Neural progenitor cell (in vitro differentiated cells): ENCODE results near the gene KDM5B. TPM values are rescaled to one million over a fixed set of nuclear protein-coding genes. Genes with fewer than 3 reads are reported as not detected.
"Not testable (repeated sequence)": the region's sequence is repeated elsewhere in the genome, so short reads cannot be mapped to it uniquely, and the experiment has no call there.

Source experiments
- DNase-seq: peaks from one replicate; pipeline ENCODE4 v3.0.0-alpha.2; 2016; ENCODE audit warnings: low spot score
- H2AFZ ChIP-seq: fragments of 200-600 bp; sonication (generic); replicated peaks from 2 replicates; pipeline ENCODE4 v1.6.1; 2016; ENCODE audit warnings: antibody characterized with exemption
- H3F3A ChIP-seq: fragments of 200-600 bp; sonication (generic); 2 replicates; pipeline ENCODE4 v1.6.1; 2016; ENCODE audit warnings: antibody characterized with exemption, low read depth
- H3K27ac ChIP-seq: fragments of 200-600 bp; sonication (generic); 2 replicates; pipeline ENCODE4 v1.5.1; 2016; ENCODE audit warnings: mild to moderate bottlenecking
- H3K27me3 ChIP-seq: fragments of 200-600 bp; sonication (generic); 2 replicates; pipeline ENCODE4 v1.6.1; 2016; ENCODE audit warnings: mild to moderate bottlenecking, moderate library complexity
- H3K36me3 ChIP-seq: fragments of 200-600 bp; sonication (generic); 2 replicates; pipeline ENCODE4 v1.5.1; 2016
- H3K4me1 ChIP-seq: fragments of 200-600 bp; sonication (generic); 2 replicates; pipeline ENCODE4 v1.6.1; 2016; ENCODE audit warnings: mixed run types
- H3K4me2 ChIP-seq: fragments of 200-600 bp; sonication (generic); 2 replicates; pipeline ENCODE4 v1.6.1; 2016
- H3K4me3 ChIP-seq: fragments of 200-600 bp; sonication (generic); 2 replicates; pipeline ENCODE4 v1.5.1; 2016
- H3K79me2 ChIP-seq: fragments of 200-600 bp; sonication (generic); 2 replicates; pipeline ENCODE4 v1.6.1; 2016; ENCODE audit warnings: low read depth
- H3K9ac ChIP-seq: fragments of 200-600 bp; sonication (generic); 2 replicates; pipeline ENCODE4 v1.6.1; 2016
- H3K9me3 ChIP-seq: fragments of 200-600 bp; sonication (generic); 2 replicates; pipeline ENCODE4 v1.5.1; 2016; ENCODE audit warnings: low read depth
- H4K20me1 ChIP-seq: fragments of 200-600 bp; sonication (generic); 2 replicates; pipeline ENCODE4 v1.6.1; 2016; ENCODE audit warnings: low read depth
- H3K27ac Mint-ChIP-seq: 3 replicates; pipeline ENCODE4 v1.8.0; 2021; ENCODE audit warnings: mixed read lengths
- H3K27me3 Mint-ChIP-seq: 2 replicates; pipeline ENCODE4 v1.8.0; 2022; ENCODE audit warnings: low read depth, mild to moderate bottlenecking, inconsistent platforms, moderate library complexity, mixed read lengths; ENCODE audit not compliant: insufficient read depth
- H3K36me3 Mint-ChIP-seq: 3 replicates; pipeline ENCODE4 v1.8.0; 2021; ENCODE audit warnings: mixed read lengths
- H3K4me1 Mint-ChIP-seq: 3 replicates; pipeline ENCODE4 v1.8.0; 2021; ENCODE audit warnings: mixed read lengths
- H3K4me3 Mint-ChIP-seq: 3 replicates; pipeline ENCODE4 v1.8.0; 2021; ENCODE audit warnings: mild to moderate bottlenecking, moderate library complexity, mixed read lengths
- H3K9me3 Mint-ChIP-seq: 3 replicates; pipeline ENCODE4 v1.8.0; 2020; ENCODE audit warnings: mixed read lengths
- EZH2 ChIP-seq: fragments of 200-600 bp; sonication (generic); IDR thresholded peaks from 2 replicates; pipeline ENCODE4 v1.6.1; 2017; ENCODE audit warnings: antibody characterized with exemption, mild to moderate bottlenecking, moderate library complexity
- EZH2phosphoT487 ChIP-seq: fragments of 200-600 bp; sonication (generic); IDR thresholded peaks from 2 replicates; pipeline ENCODE4 v1.6.1; 2017; ENCODE audit warnings: antibody characterized with exemption
- total RNA-seq: library from RNA; depleted of rRNA; stranded (reverse); fragments of >200 nt; gene quantifications from 2 replicates; pipeline ENCODE4 v1.2.3, GENCODE V29; 2015; ENCODE audit warnings: low replicate concordance
- TF ChIP-seq, protein P1 (sequence below): fragments of 200-600 bp; sonication (generic); IDR thresholded peaks from 2 replicates; pipeline ENCODE4 v1.5.1; 2017; ENCODE audit warnings: antibody characterized with exemption, mild to moderate bottlenecking

Gene KDM5B
- total RNA-seq, 1 donor from 2014 or later, result 283 TPM

DNA sequence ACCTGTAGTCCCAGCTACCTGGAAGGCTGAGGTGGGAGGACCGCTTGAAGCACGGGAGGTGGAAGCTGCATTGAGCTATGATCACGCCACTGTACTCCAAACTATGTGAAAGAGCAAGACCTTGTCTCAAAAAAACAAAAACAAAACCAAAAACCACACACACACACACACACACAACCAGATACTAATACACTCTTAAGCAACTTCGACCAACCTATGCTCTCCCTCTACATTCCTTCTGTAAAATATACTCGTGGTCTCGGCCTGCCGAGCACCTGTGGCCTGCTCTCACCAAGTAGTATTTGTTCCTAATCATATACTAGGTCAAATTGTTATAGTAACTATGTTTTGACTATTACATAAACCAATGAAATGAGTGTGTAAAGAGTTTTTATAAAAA, 84.5 kb downstream of the KDM5B start:
- H3K27me3 ChIP-seq, result no peaks in the 10 kb centered on the region
- H3K4me3 Mint-ChIP-seq, result no peak overlapping the region
- H4K20me1 ChIP-seq, result peaks cover 41% of the 10 kb centered on the region
- no peaks in the 10 kb centered on the region for H3K79me2 ChIP-seq
- no peak overlapping the region for H3K4me2 ChIP-seq
- peaks cover 6% of the 10 kb centered on the region for H3K27me3 Mint-ChIP-seq
- TF ChIP-seq EZH2 (no peak), EZH2phosphoT487 (no peak)
- TF ChIP-seq, protein P1, sequence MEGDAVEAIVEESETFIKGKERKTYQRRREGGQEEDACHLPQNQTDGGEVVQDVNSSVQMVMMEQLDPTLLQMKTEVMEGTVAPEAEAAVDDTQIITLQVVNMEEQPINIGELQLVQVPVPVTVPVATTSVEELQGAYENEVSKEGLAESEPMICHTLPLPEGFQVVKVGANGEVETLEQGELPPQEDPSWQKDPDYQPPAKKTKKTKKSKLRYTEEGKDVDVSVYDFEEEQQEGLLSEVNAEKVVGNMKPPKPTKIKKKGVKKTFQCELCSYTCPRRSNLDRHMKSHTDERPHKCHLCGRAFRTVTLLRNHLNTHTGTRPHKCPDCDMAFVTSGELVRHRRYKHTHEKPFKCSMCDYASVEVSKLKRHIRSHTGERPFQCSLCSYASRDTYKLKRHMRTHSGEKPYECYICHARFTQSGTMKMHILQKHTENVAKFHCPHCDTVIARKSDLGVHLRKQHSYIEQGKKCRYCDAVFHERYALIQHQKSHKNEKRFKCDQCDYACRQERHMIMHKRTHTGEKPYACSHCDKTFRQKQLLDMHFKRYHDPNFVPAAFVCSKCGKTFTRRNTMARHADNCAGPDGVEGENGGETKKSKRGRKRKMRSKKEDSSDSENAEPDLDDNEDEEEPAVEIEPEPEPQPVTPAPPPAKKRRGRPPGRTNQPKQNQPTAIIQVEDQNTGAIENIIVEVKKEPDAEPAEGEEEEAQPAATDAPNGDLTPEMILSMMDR, result no peak
- no peak overlapping the region for H3K9ac ChIP-seq
- H3K4me1 Mint-ChIP-seq, result no peaks in the 10 kb centered on the region
- H3K36me3 Mint-ChIP-seq, result peaks cover 24% of the 10 kb centered on the region
- no peak overlapping the region for H2AFZ ChIP-seq
- DNase-seq, result no peak
- H3K9me3 Mint-ChIP-seq, result no peaks in the 10 kb centered on the region
- H3K4me1 ChIP-seq, result no peaks in the 10 kb centered on the region
- peaks cover 32% of the 10 kb centered on the region for H3K36me3 ChIP-seq
- H3K9me3 ChIP-seq, result no peaks in the 10 kb centered on the region
- H3K27ac Mint-ChIP-seq, result no peak overlapping the region
- H3K4me3 ChIP-seq, result no peak overlapping the region
- H3K27ac ChIP-seq, result no peak overlapping the region
- peaks cover 75% of the 10 kb centered on the region for H3F3A ChIP-seq

DNA sequence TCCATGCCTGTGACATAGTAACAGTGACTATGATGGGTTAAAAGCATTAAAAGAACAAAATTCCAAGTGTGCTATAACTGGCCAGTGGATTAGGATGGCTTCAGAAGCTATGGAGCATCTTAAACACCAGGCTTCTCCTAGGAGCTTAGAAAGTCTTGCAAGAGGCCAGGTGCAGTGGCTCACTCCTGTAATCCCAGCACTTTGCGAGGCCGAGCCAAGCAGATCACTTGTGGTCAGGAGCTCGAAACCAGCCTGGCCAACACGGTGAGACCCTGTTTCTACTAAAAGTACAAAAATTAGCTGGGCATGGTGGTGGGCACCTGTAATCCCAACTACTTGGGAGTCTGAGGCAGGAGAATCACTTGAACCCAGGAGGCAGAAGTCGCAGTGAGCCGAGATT, 85.2 kb downstream of the KDM5B start:
- not testable (repeated sequence) for H3K4me3 ChIP-seq, H3K79me2 ChIP-seq, H3K9me3 Mint-ChIP-seq, H3K4me1 ChIP-seq, H3K27me3 ChIP-seq, H3K4me2 ChIP-seq, H2AFZ ChIP-seq, DNase-seq, H3K4me3 Mint-ChIP-seq, H3K9me3 ChIP-seq, H3K9ac ChIP-seq, H3K27ac Mint-ChIP-seq, H3K27me3 Mint-ChIP-seq, H3K4me1 Mint-ChIP-seq
- H3K27ac ChIP-seq, result peak overlapping the region; percentile 53
- H3K36me3 ChIP-seq, result peaks cover 25% of the 10 kb centered on the region
- peaks cover 70% of the 10 kb centered on the region for H3F3A ChIP-seq
- peaks cover 18% of the 10 kb centered on the region for H3K36me3 Mint-ChIP-seq
- peaks cover 36% of the 10 kb centered on the region for H4K20me1 ChIP-seq

DNA sequence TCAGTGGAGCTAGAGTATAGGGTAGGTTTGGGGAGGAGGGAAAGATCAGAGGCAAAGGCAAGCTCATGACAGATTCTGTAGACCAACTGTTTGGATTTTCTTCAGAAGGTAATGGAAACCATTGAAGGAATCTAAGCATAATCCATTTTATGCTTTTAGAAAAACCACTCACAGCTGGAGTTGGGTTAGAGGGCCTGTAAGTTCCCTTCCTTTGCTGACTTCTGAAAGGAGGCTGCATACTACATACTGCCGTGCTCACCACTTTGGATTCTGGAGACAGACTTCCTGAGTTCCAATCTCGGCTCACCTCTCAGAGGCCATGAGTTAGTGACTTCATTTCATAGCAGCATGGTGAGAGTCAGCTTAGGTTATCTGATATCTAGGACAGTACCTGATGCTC, 91.6 kb downstream of the KDM5B start:
- no peak for DNase-seq
- no peak overlapping the region for H3K4me2 ChIP-seq
- H3K27ac ChIP-seq, result no peak overlapping the region
- peaks cover 22% of the 10 kb centered on the region for H3K4me1 ChIP-seq
- H3K36me3 ChIP-seq, result no peaks in the 10 kb centered on the region
- H3K4me3 ChIP-seq, result no peak overlapping the region
- Mint-ChIP-seq H3K4me1 (peaks cover 17% of the 10 kb centered on the region), H3K9me3 (no peaks in the 10 kb centered on the region), H3K36me3 (no peaks in the 10 kb centered on the region), H3K4me3 (no peak overlapping the region), H3K27ac (no peak overlapping the region), H3K27me3 (peaks cover 12% of the 10 kb centered on the region)
- TF ChIP-seq, protein P1, result no peak
- TF ChIP-seq EZH2phosphoT487, result no peak
- no peak for TF ChIP-seq EZH2
- no peak overlapping the region for H3K9ac ChIP-seq
- H3K9me3 ChIP-seq, result no peaks in the 10 kb centered on the region
- H2AFZ ChIP-seq, result no peak overlapping the region
- H3K79me2 ChIP-seq, result no peaks in the 10 kb centered on the region
- H3F3A ChIP-seq, result peaks cover 31% of the 10 kb centered on the region
- peaks cover 7% of the 10 kb centered on the region for H4K20me1 ChIP-seq
- H3K27me3 ChIP-seq, result peaks cover 4% of the 10 kb centered on the region

DNA sequence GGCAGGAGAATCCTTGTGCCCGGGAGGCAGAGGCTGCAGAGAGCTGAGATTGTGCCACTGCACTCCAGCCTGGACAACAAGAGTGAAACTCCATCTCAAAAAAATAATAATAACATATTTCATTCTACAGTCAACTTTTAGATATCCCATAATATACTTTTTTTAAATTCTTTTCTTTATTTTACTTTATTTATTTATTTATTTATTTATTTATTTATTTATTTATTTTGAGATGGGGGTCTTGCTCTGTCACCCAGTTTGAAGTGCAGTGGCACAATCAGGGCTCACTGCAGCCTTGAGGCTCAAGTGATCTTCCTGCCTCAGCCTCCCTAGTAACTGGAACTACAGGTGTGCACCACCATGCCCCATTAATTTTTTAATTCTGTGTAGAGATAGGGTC, 94.0 kb downstream of the KDM5B start:
- H3K9me3 Mint-ChIP-seq, DNase-seq, H3K4me3 ChIP-seq, H3K27ac ChIP-seq, H3K4me2 ChIP-seq, H3K36me3 Mint-ChIP-seq, H3K36me3 ChIP-seq, H3K27ac Mint-ChIP-seq, H3K9me3 ChIP-seq, H3K9ac ChIP-seq, H3K79me2 ChIP-seq, H2AFZ ChIP-seq, H3K4me3 Mint-ChIP-seq: not testable (repeated sequence)
- Mint-ChIP-seq H3K27me3 (peaks cover 18% of the 10 kb centered on the region), H3K4me1 (peaks cover 26% of the 10 kb centered on the region)
- H3F3A ChIP-seq, result peaks cover 32% of the 10 kb centered on the region
- H3K4me1 ChIP-seq, result peaks cover 36% of the 10 kb centered on the region
- peaks cover 12% of the 10 kb centered on the region for H4K20me1 ChIP-seq
- H3K27me3 ChIP-seq, result peaks cover 29% of the 10 kb centered on the region
